GM18861 (cell line): ENCODE measurements around the gene SLC6A3.

Source experiments
- ATAC-seq: cut with Tn5 transposase; IDR thresholded peaks from one replicate; pipeline ENCODE4 v1.9.1; 2021; ENCODE audit not compliant: unreplicated experiment

Gene SLC6A3

GRCh38 chr5:1442222-1443145 is 2.8 kb downstream of the SLC6A3 start:
- no peak for ATAC-seq

- no peak for ATAC-seq
These were observed 3.9 kb downstream of the SLC6A3 start for GRCh38 chr5:1441166-1441865.

GRCh38 chr5:1440098-1440493 is 5.1 kb downstream of the SLC6A3 start:
- no peak for ATAC-seq

- ATAC-seq, result no peak
These were observed 5.7 kb downstream of the SLC6A3 start for GRCh38 chr5:1439388-1440097.

GRCh38 chr5:1438871-1439270 is 6.4 kb downstream of the SLC6A3 start:
- no peak for ATAC-seq

GRCh38 chr5:1437876-1438559 is 7.2 kb downstream of the SLC6A3 start:
- no peak for ATAC-seq

- ATAC-seq, result no peak
These were observed 7.9 kb downstream of the SLC6A3 start for GRCh38 chr5:1437226-1437829.

- ATAC-seq, result no peak
These were observed 8.6 kb downstream of the SLC6A3 start for GRCh38 chr5:1436681-1437080.

GRCh38 chr5:1436036-1436435 is 9.2 kb downstream of the SLC6A3 start:
- no peak for ATAC-seq

GRCh38 chr5:1435369-1435768 is 9.9 kb downstream of the SLC6A3 start:
- no peak for ATAC-seq

GRCh38 chr5:1432296-1432695 is 12.9 kb downstream of the SLC6A3 start:
- ATAC-seq, result no peak

GRCh38 chr5:1431896-1432295 is 13.3 kb downstream of the SLC6A3 start:
- ATAC-seq, result no peak

- no peak for ATAC-seq
These were observed 14.0 kb downstream of the SLC6A3 start for GRCh38 chr5:1431021-1431811.

GRCh38 chr5:1430121-1430795 is 15.0 kb downstream of the SLC6A3 start:
- ATAC-seq, result no peak

GRCh38 chr5:1429496-1429895 is 15.7 kb downstream of the SLC6A3 start:
- ATAC-seq, result no peak

GRCh38 chr5:1429066-1429465 is 16.2 kb downstream of the SLC6A3 start:
- no peak for ATAC-seq

- ATAC-seq, result no peak
These were observed 17.1 kb downstream of the SLC6A3 start for GRCh38 chr5:1428107-1428506.

- ATAC-seq, result no peak
These were observed 20.5 kb downstream of the SLC6A3 start for GRCh38 chr5:1424716-1425115.

- ATAC-seq, result no peak
These were observed 21.2 kb downstream of the SLC6A3 start for GRCh38 chr5:1423901-1424603.
